ENCODE measurements around the gene SMIM38. TPM values are rescaled to one million over a fixed set of nuclear protein-coding genes. Genes with fewer than 3 reads are reported as not detected.

SMIM38 gene
- total and polyA plus RNA-seq, 4 donors: 0.08 to 1.3 (median 0.43) TPM

DNA sequence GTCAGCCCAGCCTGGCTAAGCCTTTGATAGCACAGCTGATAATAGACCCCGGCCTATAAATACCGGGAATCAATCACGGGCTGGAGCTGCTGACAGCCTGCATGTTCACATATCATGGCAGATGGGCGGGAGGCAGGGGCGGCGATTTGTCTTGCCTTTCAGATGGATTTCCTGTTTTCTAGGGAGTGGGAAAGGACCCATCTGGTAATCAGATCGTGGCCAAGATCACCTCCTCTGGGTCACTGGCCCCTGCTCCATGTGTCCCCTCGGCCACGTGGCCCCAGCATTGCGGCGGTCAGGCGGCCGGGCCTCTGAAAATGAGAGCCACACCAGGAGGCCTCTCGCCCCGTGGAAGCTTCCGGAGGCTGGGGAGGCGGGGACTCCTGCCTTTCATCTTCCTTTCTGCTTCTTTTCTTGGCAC lies 36.6 kb downstream of the SMIM38 start:
- Histone ChIP-seq H3K4me3 (no peak overlapping the region), H3K27me3 (ENCODE audit: control insufficient read depth in 3 of 3, insufficient read depth in 3 of 3, low read length in 2 of 3) (no peaks in the 10 kb centered on the region), H3K9me3 (ENCODE audit: control insufficient read depth in 4 of 4, insufficient read depth in 3 of 4, low read length in 3 of 4) (peaks cover 0 to 9% (median 4%) of the 10 kb centered on the region in 4 donors), H3K4me1 (ENCODE audit: control insufficient read depth in 5 of 5, insufficient read depth in 5 of 5, low read length in 5 of 5) (peaks cover 0 to 10% (median 0%) of the 10 kb centered on the region in 5 donors), H3K36me3 (ENCODE audit: control insufficient read depth in 4 of 4, insufficient read depth in 4 of 4, low read length in 4 of 4) (no peaks in the 10 kb centered on the region), H3K9ac (ENCODE audit: insufficient read depth in 1 of 2, low read length in 2 of 2) (no peak overlapping the region), H3K27ac (ENCODE audit: low read depth in 1 of 2, low read length in 1 of 2) (no peak overlapping the region)
- DNase-seq: no peak
- ATAC-seq (ENCODE audit: insufficient read depth, low FRiP score): no peak
- TF ChIP-seq, protein P1, sequence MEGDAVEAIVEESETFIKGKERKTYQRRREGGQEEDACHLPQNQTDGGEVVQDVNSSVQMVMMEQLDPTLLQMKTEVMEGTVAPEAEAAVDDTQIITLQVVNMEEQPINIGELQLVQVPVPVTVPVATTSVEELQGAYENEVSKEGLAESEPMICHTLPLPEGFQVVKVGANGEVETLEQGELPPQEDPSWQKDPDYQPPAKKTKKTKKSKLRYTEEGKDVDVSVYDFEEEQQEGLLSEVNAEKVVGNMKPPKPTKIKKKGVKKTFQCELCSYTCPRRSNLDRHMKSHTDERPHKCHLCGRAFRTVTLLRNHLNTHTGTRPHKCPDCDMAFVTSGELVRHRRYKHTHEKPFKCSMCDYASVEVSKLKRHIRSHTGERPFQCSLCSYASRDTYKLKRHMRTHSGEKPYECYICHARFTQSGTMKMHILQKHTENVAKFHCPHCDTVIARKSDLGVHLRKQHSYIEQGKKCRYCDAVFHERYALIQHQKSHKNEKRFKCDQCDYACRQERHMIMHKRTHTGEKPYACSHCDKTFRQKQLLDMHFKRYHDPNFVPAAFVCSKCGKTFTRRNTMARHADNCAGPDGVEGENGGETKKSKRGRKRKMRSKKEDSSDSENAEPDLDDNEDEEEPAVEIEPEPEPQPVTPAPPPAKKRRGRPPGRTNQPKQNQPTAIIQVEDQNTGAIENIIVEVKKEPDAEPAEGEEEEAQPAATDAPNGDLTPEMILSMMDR (IDR thresholded peaks at IDR 0.05; ENCODE audit: control extremely low read depth, extremely low read depth): no peak
- WGBS, 2 donors: 54 to 56% methylated on average over 15 to 17 of the region's 17 CpGs

DNA sequence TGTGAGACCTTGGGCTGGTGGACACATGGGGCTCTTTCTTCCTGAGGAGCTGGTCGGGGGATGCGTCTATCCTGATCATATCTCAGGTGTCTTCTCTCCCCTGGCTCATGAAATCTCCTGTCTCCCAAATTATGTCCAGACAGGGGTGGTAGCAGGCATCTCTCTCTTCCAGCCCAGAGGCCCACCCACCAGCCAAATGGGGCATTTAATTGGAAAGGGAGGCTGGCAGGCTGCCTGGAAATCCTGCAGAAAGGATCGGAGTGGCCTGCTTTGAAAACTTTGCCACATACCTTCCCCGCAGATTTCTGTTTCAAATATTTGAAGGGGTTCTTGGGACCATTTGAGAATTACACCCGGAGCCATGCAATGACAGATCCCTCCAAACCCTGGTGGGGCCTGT lies 37.4 kb downstream of the SMIM38 start:
- H3K9me3 ChIP-seq (ENCODE audit: control insufficient read depth in 4 of 4, insufficient read depth in 3 of 4, low read length in 3 of 4): peaks cover 0 to 4% (median 1%) of the 10 kb centered on the region in 4 donors
- H3K9ac ChIP-seq (ENCODE audit: insufficient read depth in 1 of 2, low read length in 2 of 2): no peak overlapping the region
- H3K27ac ChIP-seq (ENCODE audit: low read depth in 1 of 2, low read length in 1 of 2): no peak overlapping the region
- WGBS, 2 donors: 85 to 89% methylated on average over 5 of the region's 5 CpGs
- H3K27me3 ChIP-seq (ENCODE audit: control insufficient read depth in 3 of 3, insufficient read depth in 3 of 3, low read length in 2 of 3): no peaks in the 10 kb centered on the region
- DNase-seq (no peak), ATAC-seq (ENCODE audit: insufficient read depth, low FRiP score) (no peak)
- TF ChIP-seq, protein P1 (IDR thresholded peaks at IDR 0.05; ENCODE audit: control extremely low read depth, extremely low read depth): no peak
- no peak overlapping the region for H3K4me3 ChIP-seq
- H3K36me3 ChIP-seq (ENCODE audit: control insufficient read depth in 4 of 4, insufficient read depth in 4 of 4, low read length in 4 of 4): no peaks in the 10 kb centered on the region
- H3K4me1 ChIP-seq (ENCODE audit: control insufficient read depth in 5 of 5, insufficient read depth in 5 of 5, low read length in 5 of 5): peaks cover 0 to 10% (median 0%) of the 10 kb centered on the region in 5 donors

DNA sequence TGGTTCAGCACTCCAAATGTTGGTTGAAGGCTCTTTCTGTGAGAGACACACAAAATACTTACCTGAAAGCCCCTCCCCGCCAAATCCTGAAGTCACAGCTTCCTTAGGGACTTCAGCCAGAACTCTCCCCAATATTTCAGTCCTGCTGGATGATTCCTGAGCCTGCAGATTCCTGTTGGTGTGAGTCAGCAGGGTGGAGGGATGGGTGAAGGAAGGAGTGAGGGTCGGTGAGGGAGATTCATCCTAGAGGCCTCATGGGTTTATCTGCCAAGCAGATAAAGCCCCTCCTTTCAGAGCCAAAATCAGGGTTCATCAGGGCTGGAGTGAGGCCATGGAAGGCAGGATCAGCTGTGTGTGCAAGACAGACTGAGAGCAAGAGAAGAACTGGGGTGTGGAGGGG lies 37.9 kb downstream of the SMIM38 start:
- H3K27me3 ChIP-seq (ENCODE audit: control insufficient read depth in 3 of 3, insufficient read depth in 3 of 3, low read length in 2 of 3): no peaks in the 10 kb centered on the region
- H3K4me3 ChIP-seq: no peak overlapping the region
- WGBS, 2 donors: 77 to 83% methylated on average over 2 of the region's 2 CpGs
- H3K4me1 ChIP-seq (ENCODE audit: control insufficient read depth in 5 of 5, insufficient read depth in 5 of 5, low read length in 5 of 5): peaks cover 0 to 10% (median 0%) of the 10 kb centered on the region in 5 donors
- no peak for ATAC-seq (ENCODE audit: insufficient read depth, low FRiP score)
- no peaks in the 10 kb centered on the region for H3K36me3 ChIP-seq (ENCODE audit: control insufficient read depth in 4 of 4, insufficient read depth in 4 of 4, low read length in 4 of 4)
- no peak overlapping the region for H3K27ac ChIP-seq (ENCODE audit: low read depth in 1 of 2, low read length in 1 of 2)
- H3K9ac ChIP-seq (ENCODE audit: insufficient read depth in 1 of 2, low read length in 2 of 2): no peak overlapping the region
- peaks cover 0 to under 1% (median 0%) of the 10 kb centered on the region in 4 donors for H3K9me3 ChIP-seq (ENCODE audit: control insufficient read depth in 4 of 4, insufficient read depth in 3 of 4, low read length in 3 of 4)
- DNase-seq: no peak
- TF ChIP-seq, protein P1 (IDR thresholded peaks at IDR 0.05; ENCODE audit: control extremely low read depth, extremely low read depth): no peak

DNA sequence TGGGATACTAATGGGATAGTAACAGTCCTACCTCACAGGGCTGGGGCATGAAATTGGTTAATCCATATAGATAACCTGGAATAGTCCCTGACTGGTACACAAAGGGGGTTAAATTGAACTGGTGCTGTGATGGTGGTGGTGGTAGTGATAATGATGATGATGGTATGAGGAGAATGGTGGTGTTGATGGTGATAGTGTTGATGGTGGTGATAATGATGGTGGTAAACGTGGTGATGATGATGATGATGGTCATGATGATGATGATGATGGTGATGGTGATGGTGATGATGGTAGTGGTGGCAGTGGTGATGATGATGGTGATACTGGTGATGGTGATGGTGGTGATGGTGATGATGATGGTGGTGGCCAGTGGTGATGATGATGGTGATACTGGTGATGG lies 38.7 kb downstream of the SMIM38 start:
- Histone ChIP-seq H3K4me3 (no peak overlapping the region), H3K9me3 (ENCODE audit: control insufficient read depth in 4 of 4, insufficient read depth in 3 of 4, low read length in 3 of 4) (no peaks in the 10 kb centered on the region), H3K27me3 (ENCODE audit: control insufficient read depth in 3 of 3, insufficient read depth in 3 of 3, low read length in 2 of 3) (no peaks in the 10 kb centered on the region), H3K9ac (ENCODE audit: insufficient read depth in 1 of 2, low read length in 2 of 2) (no peak overlapping the region), H3K36me3 (ENCODE audit: control insufficient read depth in 4 of 4, insufficient read depth in 4 of 4, low read length in 4 of 4) (no peaks in the 10 kb centered on the region), H3K4me1 (ENCODE audit: control insufficient read depth in 5 of 5, insufficient read depth in 5 of 5, low read length in 5 of 5) (peaks cover 0 to 10% (median 0%) of the 10 kb centered on the region in 5 donors), H3K27ac (ENCODE audit: low read depth in 1 of 2, low read length in 1 of 2) (no peak overlapping the region)
- whole genome bisulfite sequencing, 2 donors: 94 to 96% methylated on average over 1 of the region's 1 CpG
- ATAC-seq (ENCODE audit: insufficient read depth, low FRiP score) (no peak), DNase-seq (no peak)
- TF ChIP-seq, protein P1 (IDR thresholded peaks at IDR 0.05; ENCODE audit: control extremely low read depth, extremely low read depth): no peak
